ENCODE results near the gene BANP.
"Not testable (repeated sequence)": the region's sequence is repeated elsewhere in the genome, so short reads cannot be mapped to it uniquely, and the experiment has no call there.

Gene BANP

DNA sequence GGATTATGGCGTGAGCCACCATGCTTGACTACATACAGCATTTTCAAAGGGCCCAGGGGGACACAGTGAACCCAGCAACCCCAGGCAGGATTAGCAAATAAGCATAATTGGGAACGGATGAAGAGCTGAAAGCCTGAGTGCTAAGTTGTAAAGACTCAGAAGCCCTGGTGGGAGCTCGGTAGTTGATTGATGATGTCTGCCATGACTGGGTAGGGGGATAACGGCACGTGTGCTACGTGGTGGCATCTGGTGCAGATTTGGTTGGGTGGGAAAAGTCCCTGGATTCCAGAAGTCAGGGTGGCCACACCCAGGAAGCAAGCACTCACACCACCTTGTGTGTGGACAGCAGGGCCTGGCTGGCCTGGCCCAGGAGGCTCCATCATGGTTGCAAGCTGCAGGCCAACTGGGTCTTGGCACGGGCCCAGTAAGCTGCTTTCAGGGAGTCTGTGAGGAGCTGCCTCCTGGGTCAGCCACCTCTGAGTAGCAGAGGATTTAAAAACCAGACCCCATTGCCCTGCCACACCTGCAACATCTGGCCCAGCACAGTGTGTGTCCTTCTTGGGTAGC is 154.4 kb downstream of the BANP start:
- DNase-seq = not testable (repeated sequence)

DNA sequence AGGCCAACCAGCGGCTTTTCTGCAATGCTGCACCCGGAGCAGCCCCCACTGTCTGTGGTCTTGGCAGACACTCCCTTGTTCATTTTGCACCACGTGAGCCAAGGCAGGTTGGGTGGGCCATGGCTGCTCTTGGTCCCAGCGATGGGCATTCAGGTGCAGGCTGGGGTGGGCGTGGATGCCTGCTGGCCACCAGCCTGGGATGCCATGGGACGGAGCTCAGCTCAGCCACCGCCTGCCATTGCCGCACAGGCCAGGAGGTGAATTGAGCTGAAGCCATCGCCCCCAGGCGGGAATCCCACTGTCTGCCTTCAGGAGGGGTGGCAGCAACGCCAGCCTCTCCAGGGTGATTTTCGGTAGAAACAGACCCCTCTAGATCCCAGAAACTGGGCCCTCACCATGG is 155.3 kb downstream of the BANP start:
- DNase-seq = not testable (repeated sequence)

GRCh38 chr16:88108762-88109161 is 157.5 kb downstream of the BANP start:
- no peak for DNase-seq

- DNase-seq = not testable (repeated sequence)
Observed at GRCh38 chr16:88109726-88110621, 158.7 kb downstream of the BANP start.

DNA sequence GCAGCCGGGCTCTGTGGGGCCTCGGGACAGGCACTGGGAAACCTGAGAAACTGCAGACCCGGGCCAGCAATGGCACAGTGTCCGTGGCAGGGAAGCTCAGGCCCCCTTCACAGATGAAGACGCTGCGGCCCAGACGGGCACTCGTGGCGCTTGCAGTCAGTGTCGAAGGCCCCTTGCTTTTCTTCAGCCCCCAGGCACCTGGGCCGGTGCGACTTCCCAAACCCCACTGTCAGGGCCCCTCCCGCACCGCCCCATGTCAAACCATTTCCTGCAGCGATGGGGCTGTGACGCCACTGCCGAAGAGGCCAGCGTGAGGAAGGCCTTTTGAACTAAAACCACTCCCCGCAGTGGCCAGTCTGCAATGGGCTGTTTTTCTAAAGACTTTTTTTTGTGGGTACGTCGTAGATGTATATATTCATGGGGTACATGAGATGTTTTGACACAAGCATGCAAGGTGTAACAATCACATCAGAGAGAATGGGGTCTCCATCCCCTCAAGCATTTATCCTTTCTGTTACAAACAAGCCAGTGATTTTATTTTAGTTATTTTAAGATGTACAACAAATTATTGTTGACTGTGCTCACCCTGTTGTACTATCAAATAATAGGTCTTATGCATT is 159.8 kb downstream of the BANP start:
- DNase-seq = not testable (repeated sequence)

- DNase-seq = not testable (repeated sequence)
Observed at GRCh38 chr16:88111976-88112375, 160.7 kb downstream of the BANP start.

DNA sequence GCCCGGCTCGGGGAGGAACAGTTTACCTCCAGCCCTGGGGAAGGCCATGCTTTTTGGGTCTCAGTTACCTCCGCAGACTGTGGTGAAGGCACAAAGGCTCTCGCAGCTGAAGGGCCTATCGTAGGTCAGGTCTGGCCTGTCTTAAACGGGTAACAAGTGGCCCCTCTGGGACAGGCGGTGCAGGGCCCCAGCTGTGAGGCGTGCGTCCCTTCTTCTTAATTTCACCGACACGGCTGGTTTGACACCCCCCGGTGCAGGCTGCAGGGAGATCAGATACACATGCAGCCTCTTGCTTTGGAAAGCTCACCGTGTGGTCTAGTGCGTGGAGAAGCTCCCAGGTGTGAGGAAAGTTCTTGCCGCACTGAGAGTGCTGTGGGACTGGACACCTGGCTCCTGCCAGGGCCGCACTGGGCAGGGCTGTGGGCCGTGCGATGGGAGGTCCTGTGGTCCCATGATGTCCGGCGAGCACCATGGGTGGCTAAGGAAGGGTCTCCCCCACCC is 162.4 kb downstream of the BANP start:
- no peak for DNase-seq

GRCh38 chr16:88114541-88115228 is 163.5 kb downstream of the BANP start:
- not testable (repeated sequence) for DNase-seq

DNA sequence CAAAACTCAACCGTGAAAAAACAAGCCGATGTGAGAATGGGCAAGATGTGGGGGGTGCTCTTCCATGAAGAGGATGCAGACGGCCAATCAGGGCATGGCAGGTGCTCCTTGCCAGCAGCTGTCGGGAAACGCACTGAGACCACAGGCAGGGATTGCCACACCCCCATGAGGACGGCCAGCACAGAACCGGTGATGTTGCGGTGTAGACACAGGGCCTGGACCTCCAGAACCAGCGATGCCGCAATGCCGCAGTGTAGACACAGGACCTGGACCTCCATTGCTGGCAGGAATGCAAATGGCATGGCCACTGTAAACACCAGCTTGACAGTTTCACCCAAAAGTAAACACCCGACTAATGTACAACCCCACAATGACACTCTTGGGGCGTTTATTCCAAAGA is 164.9 kb downstream of the BANP start:
- no peak for DNase-seq

GRCh38 chr16:88117476-88117868 is 166.2 kb downstream of the BANP start:
- no peak for DNase-seq

GRCh38 chr16:88118376-88118775 is 167.1 kb downstream of the BANP start:
- no peak for DNase-seq

DNA sequence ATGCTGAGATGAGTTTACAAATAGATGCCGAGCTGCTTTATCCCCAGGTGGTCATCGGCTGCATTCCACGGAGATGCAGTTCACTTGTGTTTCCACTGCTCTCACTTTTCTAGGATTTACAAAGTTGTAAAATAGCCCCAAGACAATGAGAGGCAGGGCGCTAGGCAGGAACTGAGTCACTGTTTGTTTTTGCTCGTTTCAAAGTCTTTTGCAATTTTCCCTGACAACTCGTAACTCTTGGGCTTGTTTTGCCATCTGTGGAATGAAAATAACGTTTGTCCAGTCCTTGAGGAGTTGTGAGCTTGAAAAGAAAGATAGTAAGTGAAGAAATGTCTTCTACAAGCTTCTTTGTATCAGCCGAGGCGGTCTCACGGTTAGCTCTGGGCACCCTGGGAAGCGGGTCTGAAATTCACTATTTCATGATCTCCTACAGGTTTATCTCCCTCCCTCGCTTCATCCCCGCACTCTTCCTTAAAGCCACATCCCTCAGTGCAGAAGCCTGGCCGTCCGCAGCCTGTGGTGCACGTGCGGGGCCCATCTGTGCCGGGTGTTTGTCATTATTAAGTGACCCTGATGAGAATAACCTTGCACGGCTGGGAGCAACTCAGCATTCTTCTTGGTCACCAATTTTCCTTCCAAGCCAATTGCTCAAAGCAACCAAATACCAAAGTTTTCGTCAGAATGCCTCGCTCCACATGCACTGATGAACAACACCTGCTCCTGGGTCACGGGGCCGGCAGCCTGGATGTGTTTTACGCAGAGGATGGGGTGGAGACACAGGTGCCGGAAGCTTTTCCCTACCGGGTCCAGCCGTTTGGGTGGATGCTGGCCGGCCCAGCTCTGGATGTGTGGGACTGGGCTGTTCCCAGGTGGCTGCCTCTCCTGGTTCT is 167.9 kb downstream of the BANP start:
- peak; percentile 68 for DNase-seq

DNA sequence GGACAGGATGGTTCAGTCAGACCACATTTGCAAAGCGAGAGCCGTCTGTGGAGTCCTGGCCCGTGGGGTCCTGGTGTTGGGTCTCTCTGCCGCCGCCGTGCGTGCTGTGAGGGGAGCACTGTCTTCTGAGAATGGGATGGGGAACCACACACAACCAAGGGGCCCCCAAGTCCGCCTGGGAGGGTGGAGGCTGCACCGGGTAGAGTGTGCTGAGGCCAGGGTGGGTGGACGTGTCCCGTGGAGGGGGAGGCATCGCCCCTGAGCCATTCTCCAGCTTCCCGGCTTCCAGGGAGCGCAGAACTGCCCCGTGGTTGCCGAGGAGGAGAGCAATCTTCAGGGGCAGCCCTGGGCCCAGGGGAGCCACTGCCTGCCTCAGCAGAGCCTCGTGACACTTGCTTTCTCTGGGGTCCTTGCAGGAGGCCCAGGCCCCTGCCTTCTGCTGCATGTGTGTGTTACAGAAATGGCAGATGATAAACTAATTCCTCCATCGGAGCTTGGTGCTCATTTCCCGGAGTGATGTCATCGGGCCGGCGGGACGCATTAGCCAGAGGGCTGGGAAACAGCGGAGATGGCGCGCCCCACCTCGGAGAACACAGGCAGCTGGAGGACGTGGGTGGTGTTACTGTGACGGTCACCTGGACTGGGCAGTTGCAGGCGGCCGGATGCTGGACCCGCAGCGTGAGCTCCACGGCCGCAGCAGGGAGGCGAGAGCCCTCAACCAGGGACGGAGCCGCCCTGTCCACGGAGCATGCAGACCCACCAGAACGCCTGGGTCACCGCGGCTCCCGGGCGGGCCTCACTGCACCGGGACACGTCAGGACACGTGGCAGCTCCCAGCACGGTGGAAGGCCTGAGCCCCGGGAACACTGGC is 168.9 kb downstream of the BANP start:
- DNase-seq = not testable (repeated sequence)

- no peak for DNase-seq
Observed at GRCh38 chr16:88120812-88121211, 169.6 kb downstream of the BANP start.

- not testable (repeated sequence) for DNase-seq
Observed at GRCh38 chr16:88121391-88121790, 170.2 kb downstream of the BANP start.

- DNase-seq = no peak
Observed at GRCh38 chr16:88121886-88122580, 170.8 kb downstream of the BANP start.
